Panc1 (cell line): Measurements from ENCODE around the gene SCN2A. TPM values are rescaled to one million over a fixed set of nuclear protein-coding genes. Genes with fewer than 3 reads are reported as not detected.

Experiments
- ATAC-seq: fragments of 200-7000 bp; cut with Tn5 transposase; 2 replicates; pipeline ENCODE4 v1.9.1; 2020; ENCODE audit warnings: mild to moderate bottlenecking, moderate library complexity
- BruUV-seq: library from RNA; stranded (reverse); fragments of 400-500 nt; replicated peaks from 2 replicates; lab custom pipeline; 2021; lab: Mats Ljungman, UMichigan
- CTCF ChIA-PET: fragments of 300-600 bp; sonication (Branson Sonifier 250); formaldehyde crosslinking; loops from one replicate; lab custom pipeline; 2022; ENCODE audit warnings: antibody characterized with exemption; lab: Charles Lee
- POLR2A ChIA-PET: fragments of 300-600 bp; sonication (Branson Sonifier 250); formaldehyde crosslinking; loops from one replicate; lab custom pipeline; 2022; ENCODE audit warnings: antibody characterized with exemption; lab: Charles Lee
- DNase-seq: peaks from one replicate; pipeline ENCODE4 v3.0.0-alpha.2; 2010; ENCODE audit warnings: low read depth, low spot score
- H3K27ac ChIP-seq: 2 replicates; pipeline ENCODE4 v1.5.1; 2011; ENCODE audit warnings: mild to moderate bottlenecking, low read length, inconsistent platforms
- H3K27me3 ChIP-seq: fragments of 200-500 bp; sonication (Bioruptor generic); 2 replicates; pipeline ENCODE4 v1.6.0; 2014; ENCODE audit warnings: low read length, inconsistent platforms; ENCODE audit not compliant: control insufficient read depth, insufficient read depth
- H3K36me3 ChIP-seq: fragments of 200-500 bp; sonication (Bioruptor generic); 2 replicates; pipeline ENCODE4 v1.5.1; 2014; ENCODE audit warnings: inconsistent platforms, mild to moderate bottlenecking, low read length, moderate library complexity; ENCODE audit not compliant: control insufficient read depth, insufficient read depth
- H3K4me1 ChIP-seq: 2 replicates; pipeline ENCODE4 v1.5.1; 2011; ENCODE audit warnings: inconsistent platforms, mild to moderate bottlenecking, low read length, moderate library complexity; ENCODE audit not compliant: control insufficient read depth, insufficient read depth
- H3K4me3 ChIP-seq, 2 experiments: 2 replicates each; pipeline ENCODE4 v1.5.1; 2011 to 2012; ENCODE audit warnings: low read depth in 2 of 2, low read length in 2 of 2, mild to moderate bottlenecking in 2 of 2, inconsistent platforms in 1 of 2, moderate library complexity in 1 of 2
- H3K9me3 ChIP-seq: fragments of 200-500 bp; sonication (Bioruptor generic); 2 replicates; pipeline ENCODE4 v1.5.1; 2014; ENCODE audit warnings: low read depth, mild to moderate bottlenecking, inconsistent platforms, low read length, moderate library complexity; ENCODE audit not compliant: control insufficient read depth, insufficient read depth
- POLR2AphosphoS5 ChIP-seq: IDR thresholded peaks from 2 replicates; pipeline ENCODE4 v1.6.1; 2012; ENCODE audit warnings: mild to moderate bottlenecking, low read depth, low read length, moderate library complexity
- SIN3A ChIP-seq: IDR thresholded peaks from 2 replicates; pipeline ENCODE4 v1.6.1; 2012; ENCODE audit warnings: low read depth, mild to moderate bottlenecking, low read length, moderate library complexity, borderline replicate concordance; ENCODE audit not compliant: insufficient read depth
- TCF7L2 ChIP-seq: IDR thresholded peaks from 2 replicates; pipeline ENCODE4 v1.6.1; 2011; ENCODE audit warnings: mild to moderate bottlenecking, low read depth, low read length, inconsistent platforms
- in situ Hi-C: cut with HindIII; loops from 2 replicates; pipeline ENCODE4 v1.10.0; 2016; ENCODE audit warnings: low sequenced_read_pairs, low pct_unique_long_range_greater_than_20kb
- intact Hi-C: fragments of 100-400 bp; cut with micrococcal nuclease; formaldehyde crosslinking; loops from one replicate; pipeline ENCODE4 v1.10.0; 2022; ENCODE audit not compliant: unreplicated experiment
- total RNA-seq: library from RNA; stranded (reverse); gene quantifications from one replicate; pipeline ENCODE4 v1.2.1, GENCODE V29; 2021; ENCODE audit not compliant: unreplicated experiment
- TF ChIP-seq, protein P1 (sequence below): fragments of 450-650 bp; IDR thresholded peaks from 2 replicates; pipeline ENCODE4 v1.5.1; 2017; ENCODE audit warnings: mild to moderate bottlenecking
- TF ChIP-seq, protein P2 (sequence below), 2 experiments: IDR thresholded peaks; 2 replicates each; pipeline ENCODE4 v1.6.1; 2011 to 2012; ENCODE audit warnings: low read depth in 2 of 2, control low read depth in 1 of 2, low read length in 1 of 2, mild to moderate bottlenecking in 1 of 2, moderate library complexity in 1 of 2; ENCODE audit not compliant: insufficient read depth in 1 of 2

The SCN2A gene
- total RNA-seq, 1 experiment from 2014 or later, result not detected

DNA sequence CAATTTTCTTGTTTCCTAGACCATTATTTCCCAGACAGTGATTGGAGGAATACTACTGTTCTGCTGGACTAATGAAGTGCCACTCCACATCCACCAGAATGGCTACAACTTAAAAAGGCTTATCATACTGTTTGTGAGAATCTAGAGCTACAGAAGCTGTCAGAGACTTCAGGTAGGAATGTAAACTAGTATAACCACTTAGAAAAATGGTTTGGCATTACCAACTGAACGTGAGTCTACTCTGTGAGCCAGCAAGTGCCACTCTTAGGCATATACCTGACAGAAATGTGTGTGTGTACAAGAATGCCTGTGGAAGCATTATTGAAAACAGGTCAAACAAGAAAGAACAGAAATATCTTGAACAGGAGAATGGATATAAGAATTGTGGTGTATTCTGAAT is 31.1 kb upstream of the SCN2A start:
- Histone ChIP-seq H3K4me1 (no peaks in the 10 kb centered on the region), H3K4me3 (no peak overlapping the region), H3K9me3 (no peaks in the 10 kb centered on the region), H3K27ac (no peak overlapping the region), H3K27me3 (no peaks in the 10 kb centered on the region), H3K36me3 (no peaks in the 10 kb centered on the region)
- DNase-seq, result no peak
- ATAC-seq, result no peak
- no peak for TF ChIP-seq TCF7L2
- no peak for TF ChIP-seq POLR2AphosphoS5
- TF ChIP-seq, protein P1, sequence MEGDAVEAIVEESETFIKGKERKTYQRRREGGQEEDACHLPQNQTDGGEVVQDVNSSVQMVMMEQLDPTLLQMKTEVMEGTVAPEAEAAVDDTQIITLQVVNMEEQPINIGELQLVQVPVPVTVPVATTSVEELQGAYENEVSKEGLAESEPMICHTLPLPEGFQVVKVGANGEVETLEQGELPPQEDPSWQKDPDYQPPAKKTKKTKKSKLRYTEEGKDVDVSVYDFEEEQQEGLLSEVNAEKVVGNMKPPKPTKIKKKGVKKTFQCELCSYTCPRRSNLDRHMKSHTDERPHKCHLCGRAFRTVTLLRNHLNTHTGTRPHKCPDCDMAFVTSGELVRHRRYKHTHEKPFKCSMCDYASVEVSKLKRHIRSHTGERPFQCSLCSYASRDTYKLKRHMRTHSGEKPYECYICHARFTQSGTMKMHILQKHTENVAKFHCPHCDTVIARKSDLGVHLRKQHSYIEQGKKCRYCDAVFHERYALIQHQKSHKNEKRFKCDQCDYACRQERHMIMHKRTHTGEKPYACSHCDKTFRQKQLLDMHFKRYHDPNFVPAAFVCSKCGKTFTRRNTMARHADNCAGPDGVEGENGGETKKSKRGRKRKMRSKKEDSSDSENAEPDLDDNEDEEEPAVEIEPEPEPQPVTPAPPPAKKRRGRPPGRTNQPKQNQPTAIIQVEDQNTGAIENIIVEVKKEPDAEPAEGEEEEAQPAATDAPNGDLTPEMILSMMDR, result no peak
- TF ChIP-seq, protein P2, sequence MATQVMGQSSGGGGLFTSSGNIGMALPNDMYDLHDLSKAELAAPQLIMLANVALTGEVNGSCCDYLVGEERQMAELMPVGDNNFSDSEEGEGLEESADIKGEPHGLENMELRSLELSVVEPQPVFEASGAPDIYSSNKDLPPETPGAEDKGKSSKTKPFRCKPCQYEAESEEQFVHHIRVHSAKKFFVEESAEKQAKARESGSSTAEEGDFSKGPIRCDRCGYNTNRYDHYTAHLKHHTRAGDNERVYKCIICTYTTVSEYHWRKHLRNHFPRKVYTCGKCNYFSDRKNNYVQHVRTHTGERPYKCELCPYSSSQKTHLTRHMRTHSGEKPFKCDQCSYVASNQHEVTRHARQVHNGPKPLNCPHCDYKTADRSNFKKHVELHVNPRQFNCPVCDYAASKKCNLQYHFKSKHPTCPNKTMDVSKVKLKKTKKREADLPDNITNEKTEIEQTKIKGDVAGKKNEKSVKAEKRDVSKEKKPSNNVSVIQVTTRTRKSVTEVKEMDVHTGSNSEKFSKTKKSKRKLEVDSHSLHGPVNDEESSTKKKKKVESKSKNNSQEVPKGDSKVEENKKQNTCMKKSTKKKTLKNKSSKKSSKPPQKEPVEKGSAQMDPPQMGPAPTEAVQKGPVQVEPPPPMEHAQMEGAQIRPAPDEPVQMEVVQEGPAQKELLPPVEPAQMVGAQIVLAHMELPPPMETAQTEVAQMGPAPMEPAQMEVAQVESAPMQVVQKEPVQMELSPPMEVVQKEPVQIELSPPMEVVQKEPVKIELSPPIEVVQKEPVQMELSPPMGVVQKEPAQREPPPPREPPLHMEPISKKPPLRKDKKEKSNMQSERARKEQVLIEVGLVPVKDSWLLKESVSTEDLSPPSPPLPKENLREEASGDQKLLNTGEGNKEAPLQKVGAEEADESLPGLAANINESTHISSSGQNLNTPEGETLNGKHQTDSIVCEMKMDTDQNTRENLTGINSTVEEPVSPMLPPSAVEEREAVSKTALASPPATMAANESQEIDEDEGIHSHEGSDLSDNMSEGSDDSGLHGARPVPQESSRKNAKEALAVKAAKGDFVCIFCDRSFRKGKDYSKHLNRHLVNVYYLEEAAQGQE (IDR thresholded peaks at IDR 0.05; ENCODE audit: insufficient read depth in 1 of 2, low read depth in 2 of 2, low read length in 1 of 2), result no peak
- no peak for TF ChIP-seq SIN3A
- BruUV-seq, result no TSS peak
- ChIA-PET CTCF (no interaction called here), POLR2A (no interaction called here)
- intact Hi-C loops, result no loop called here
- in situ Hi-C loops, result no loop called here

DNA sequence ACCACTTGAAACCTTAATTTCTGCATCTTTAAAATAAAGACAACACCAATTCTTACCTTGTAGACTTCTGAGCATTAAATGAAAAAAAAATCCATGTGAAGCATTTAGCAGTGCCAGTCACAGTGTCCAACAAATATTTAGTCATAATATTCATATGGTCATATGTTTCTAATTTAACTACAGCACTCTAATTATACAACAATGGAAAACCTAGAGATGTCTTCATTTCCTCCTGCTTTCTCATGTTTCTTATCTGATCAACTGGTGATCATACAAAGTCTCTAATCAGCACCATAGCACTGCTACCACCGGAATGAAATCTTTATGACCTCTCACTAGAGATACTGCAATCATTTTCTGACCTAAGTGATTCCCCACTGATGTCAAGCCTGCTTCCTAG is 25.1 kb upstream of the SCN2A start:
- no TSS peak for BruUV-seq
- TF ChIP-seq, protein P2 (IDR thresholded peaks at IDR 0.05; ENCODE audit: insufficient read depth in 1 of 2, low read depth in 2 of 2, low read length in 1 of 2), result no peak
- TF ChIP-seq, protein P1, result no peak
- TF ChIP-seq SIN3A (no peak), TCF7L2 (no peak), POLR2AphosphoS5 (no peak)
- ATAC-seq, result no peak
- H3K36me3 ChIP-seq, result no peaks in the 10 kb centered on the region
- no peaks in the 10 kb centered on the region for H3K27me3 ChIP-seq
- no peak overlapping the region for H3K27ac ChIP-seq
- no peaks in the 10 kb centered on the region for H3K9me3 ChIP-seq
- H3K4me3 ChIP-seq, result no peak overlapping the region
- no peak for DNase-seq
- CTCF ChIA-PET, result no interaction called here
- POLR2A ChIA-PET, result no interaction called here
- in situ Hi-C loops, result no loop called here
- intact Hi-C loops, result no loop called here
- no peaks in the 10 kb centered on the region for H3K4me1 ChIP-seq
